K562 (cell line): ENCODE results near the gene VSNL1. TPM values are rescaled to one million over a fixed set of nuclear protein-coding genes. Genes with fewer than 3 reads are reported as not detected.

ENCODE experiments used
- ARID1B ChIP-seq: fragments of 450-650 bp; IDR thresholded peaks from 2 replicates; pipeline ENCODE4 v1.6.1; 2016; ENCODE audit warnings: antibody characterized with exemption, mild to moderate bottlenecking, inconsistent platforms
- CBFB ChIP-seq: sonication (generic); formaldehyde crosslinking; IDR thresholded peaks from 2 replicates; pipeline ENCODE4 v1.4.0; 2020; ENCODE audit warnings: mild to moderate bottlenecking, missing genetic modification reagents
- FOXJ2 ChIP-seq: fragments of 200-800 bp; sonication (Bioruptor generic); IDR thresholded peaks from 2 replicates; pipeline ENCODE4 v1.6.1; 2016; ENCODE audit warnings: missing genetic modification characterization, missing compliant biosample characterization
- NELFE ChIP-seq: IDR thresholded peaks from 2 replicates; pipeline ENCODE4 v1.6.1; 2011; ENCODE audit warnings: mild to moderate bottlenecking; ENCODE audit not compliant: insufficient read depth, insufficient read length
- polyA plus RNA-seq, 8 experiments: library from polyadenylated mRNA; depleted of rRNA in 4 of 8; stranded (reverse) in 5 of 8; unstranded in 3 of 8; fragments of >200 nt; fragmentation: Nextera tagmentation in 2 of 8; fragmentation: Illumina TruSeq in 1 of 8; extraction: Ambion mirVana in 2 of 8; extraction: Trizol in 1 of 8; gene quantifications; 2 replicates each; pipeline versions ENCODE4 v1.2.1 to v1.2.3, GENCODE V29; 2011 to 2014; ENCODE audit warnings: inconsistent platforms in 1 of 8, missing spikeins in 1 of 8
- total RNA-seq, 7 experiments: library from RNA; depleted of rRNA in 6 of 7; stranded (reverse); fragments of >200 nt in 6 of 7; fragmentation: Illumina TruSeq in 2 of 7; extraction: Trizol in 2 of 7; gene quantifications; 2 replicates each; pipeline versions ENCODE4 v1.2.1 to v1.2.3, GENCODE V29; 2011 to 2021; ENCODE audit warnings: low replicate concordance in 1 of 7
- TF ChIP-seq, protein P1 (sequence below): fragments of 250-450 bp; sonication (Bioruptor Pico); IDR thresholded peaks from 2 replicates; pipeline ENCODE4 v1.5.0; 2020; ENCODE audit warnings: mild to moderate bottlenecking
- TF ChIP-seq, protein P2 (sequence below), 2 experiments: fragments of 250-450 bp in 1 of 2; fragments of 450-650 bp in 1 of 2; sonication (Bioruptor Pico) in 1 of 2; IDR thresholded peaks; 2 replicates each; pipeline versions ENCODE4 v1.6.1 to v1.8.0; 2016 to 2021; ENCODE audit warnings: mild to moderate bottlenecking in 2 of 2, moderate library complexity in 2 of 2, missing compliant biosample characterization in 1 of 2, missing genetic modification characterization in 1 of 2
- TF ChIP-seq, protein P3 (sequence below): fragments of 200-800 bp; sonication (Bioruptor generic); IDR thresholded peaks from 2 replicates; pipeline ENCODE4 v1.6.1; 2017; ENCODE audit warnings: missing genetic modification characterization, missing compliant biosample characterization
- TF ChIP-seq, protein P4 (sequence below): sonication (generic); formaldehyde crosslinking; IDR thresholded peaks from 2 replicates; pipeline ENCODE4 v1.8.1; 2023; ENCODE audit warnings: mild to moderate bottlenecking, missing genetic modification reagents, moderate library complexity
- TF ChIP-seq, protein P5 (sequence below): fragments of 450-650 bp; IDR thresholded peaks from 2 replicates; pipeline ENCODE4 v1.6.1; 2016; ENCODE audit warnings: mild to moderate bottlenecking, moderate library complexity

Gene VSNL1
- total and polyA plus RNA-seq, 9 of the 15 experiments (the other 6 are each of a cell fraction or from before 2014, with no cell fraction given): 0.20 TPM; not detected in 8

DNA sequence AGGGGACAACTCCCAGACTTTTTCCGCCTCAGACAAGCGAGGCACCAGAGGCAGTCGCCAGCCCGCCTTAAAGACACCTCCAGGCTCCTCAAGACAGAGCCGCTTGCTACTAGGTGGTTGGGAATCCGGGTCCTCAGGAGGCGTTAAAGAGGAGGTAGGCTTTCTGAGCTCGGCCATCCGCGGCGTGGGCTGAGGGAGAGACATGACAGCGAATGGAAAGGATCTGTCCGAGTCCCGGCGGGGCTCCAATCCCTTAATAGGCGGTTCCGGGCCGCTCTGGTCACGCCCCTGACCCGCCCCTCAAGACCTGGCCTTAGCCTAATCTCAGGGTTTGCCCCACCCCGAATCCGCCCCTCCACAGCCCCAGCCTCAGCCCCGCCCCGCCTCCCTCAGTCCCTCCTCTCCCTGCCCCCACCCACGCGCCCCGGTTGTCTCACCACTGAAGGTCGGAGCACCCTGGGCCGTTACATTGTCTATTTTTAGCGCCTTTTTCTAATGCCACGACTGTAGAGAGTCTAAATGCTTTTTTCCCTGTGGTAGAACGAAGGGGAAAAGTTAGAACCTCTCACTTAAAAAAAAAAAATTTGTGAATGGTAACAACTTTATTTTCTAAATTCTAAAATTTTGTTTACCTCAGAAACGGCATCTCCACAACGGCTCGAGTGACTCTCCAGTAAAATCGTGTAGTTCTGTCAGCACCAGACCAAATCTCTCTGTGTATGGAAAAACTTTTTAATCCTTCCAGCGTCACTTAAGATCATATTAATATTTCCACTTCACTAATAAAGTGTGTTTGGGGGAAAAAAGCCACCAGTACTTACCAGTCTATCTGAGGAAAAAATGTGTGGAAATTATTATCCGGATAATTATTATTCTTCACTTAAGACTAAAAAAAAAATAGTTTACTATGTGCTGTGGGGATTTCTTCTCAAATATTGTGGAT, 22.0 kb upstream of the VSNL1 start, which contains the start of gene RAD51AP2 (continued):
- TF ChIP-seq, protein P1, sequence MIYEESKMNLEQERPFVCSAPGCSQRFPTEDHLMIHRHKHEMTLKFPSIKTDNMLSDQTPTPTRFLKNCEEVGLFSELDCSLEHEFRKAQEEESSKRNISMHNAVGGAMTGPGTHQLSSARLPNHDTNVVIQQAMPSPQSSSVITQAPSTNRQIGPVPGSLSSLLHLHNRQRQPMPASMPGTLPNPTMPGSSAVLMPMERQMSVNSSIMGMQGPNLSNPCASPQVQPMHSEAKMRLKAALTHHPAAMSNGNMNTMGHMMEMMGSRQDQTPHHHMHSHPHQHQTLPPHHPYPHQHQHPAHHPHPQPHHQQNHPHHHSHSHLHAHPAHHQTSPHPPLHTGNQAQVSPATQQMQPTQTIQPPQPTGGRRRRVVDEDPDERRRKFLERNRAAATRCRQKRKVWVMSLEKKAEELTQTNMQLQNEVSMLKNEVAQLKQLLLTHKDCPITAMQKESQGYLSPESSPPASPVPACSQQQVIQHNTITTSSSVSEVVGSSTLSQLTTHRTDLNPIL (CRISPR knock-in tag): no peak
- TF ChIP-seq CBFB (no peak), FOXJ2 (tag) (no peak), ARID1B (no peak), NELFE (no peak)
- TF ChIP-seq, protein P2, sequence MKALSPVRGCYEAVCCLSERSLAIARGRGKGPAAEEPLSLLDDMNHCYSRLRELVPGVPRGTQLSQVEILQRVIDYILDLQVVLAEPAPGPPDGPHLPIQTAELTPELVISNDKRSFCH (CRISPR knock-in tag; IDR thresholded peaks at IDR 0.05): no peak
- TF ChIP-seq, protein P2 (tag; IDR thresholded peaks at IDR 0.05): no peak
- TF ChIP-seq, protein P3, sequence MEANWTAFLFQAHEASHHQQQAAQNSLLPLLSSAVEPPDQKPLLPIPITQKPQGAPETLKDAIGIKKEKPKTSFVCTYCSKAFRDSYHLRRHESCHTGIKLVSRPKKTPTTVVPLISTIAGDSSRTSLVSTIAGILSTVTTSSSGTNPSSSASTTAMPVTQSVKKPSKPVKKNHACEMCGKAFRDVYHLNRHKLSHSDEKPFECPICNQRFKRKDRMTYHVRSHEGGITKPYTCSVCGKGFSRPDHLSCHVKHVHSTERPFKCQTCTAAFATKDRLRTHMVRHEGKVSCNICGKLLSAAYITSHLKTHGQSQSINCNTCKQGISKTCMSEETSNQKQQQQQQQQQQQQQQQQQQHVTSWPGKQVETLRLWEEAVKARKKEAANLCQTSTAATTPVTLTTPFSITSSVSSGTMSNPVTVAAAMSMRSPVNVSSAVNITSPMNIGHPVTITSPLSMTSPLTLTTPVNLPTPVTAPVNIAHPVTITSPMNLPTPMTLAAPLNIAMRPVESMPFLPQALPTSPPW (CRISPR knock-in tag): peak; percentile 86
- TF ChIP-seq, protein P4, sequence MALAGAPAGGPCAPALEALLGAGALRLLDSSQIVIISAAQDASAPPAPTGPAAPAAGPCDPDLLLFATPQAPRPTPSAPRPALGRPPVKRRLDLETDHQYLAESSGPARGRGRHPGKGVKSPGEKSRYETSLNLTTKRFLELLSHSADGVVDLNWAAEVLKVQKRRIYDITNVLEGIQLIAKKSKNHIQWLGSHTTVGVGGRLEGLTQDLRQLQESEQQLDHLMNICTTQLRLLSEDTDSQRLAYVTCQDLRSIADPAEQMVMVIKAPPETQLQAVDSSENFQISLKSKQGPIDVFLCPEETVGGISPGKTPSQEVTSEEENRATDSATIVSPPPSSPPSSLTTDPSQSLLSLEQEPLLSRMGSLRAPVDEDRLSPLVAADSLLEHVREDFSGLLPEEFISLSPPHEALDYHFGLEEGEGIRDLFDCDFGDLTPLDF (CRISPR knock-in tag): no peak
- TF ChIP-seq, protein P5, sequence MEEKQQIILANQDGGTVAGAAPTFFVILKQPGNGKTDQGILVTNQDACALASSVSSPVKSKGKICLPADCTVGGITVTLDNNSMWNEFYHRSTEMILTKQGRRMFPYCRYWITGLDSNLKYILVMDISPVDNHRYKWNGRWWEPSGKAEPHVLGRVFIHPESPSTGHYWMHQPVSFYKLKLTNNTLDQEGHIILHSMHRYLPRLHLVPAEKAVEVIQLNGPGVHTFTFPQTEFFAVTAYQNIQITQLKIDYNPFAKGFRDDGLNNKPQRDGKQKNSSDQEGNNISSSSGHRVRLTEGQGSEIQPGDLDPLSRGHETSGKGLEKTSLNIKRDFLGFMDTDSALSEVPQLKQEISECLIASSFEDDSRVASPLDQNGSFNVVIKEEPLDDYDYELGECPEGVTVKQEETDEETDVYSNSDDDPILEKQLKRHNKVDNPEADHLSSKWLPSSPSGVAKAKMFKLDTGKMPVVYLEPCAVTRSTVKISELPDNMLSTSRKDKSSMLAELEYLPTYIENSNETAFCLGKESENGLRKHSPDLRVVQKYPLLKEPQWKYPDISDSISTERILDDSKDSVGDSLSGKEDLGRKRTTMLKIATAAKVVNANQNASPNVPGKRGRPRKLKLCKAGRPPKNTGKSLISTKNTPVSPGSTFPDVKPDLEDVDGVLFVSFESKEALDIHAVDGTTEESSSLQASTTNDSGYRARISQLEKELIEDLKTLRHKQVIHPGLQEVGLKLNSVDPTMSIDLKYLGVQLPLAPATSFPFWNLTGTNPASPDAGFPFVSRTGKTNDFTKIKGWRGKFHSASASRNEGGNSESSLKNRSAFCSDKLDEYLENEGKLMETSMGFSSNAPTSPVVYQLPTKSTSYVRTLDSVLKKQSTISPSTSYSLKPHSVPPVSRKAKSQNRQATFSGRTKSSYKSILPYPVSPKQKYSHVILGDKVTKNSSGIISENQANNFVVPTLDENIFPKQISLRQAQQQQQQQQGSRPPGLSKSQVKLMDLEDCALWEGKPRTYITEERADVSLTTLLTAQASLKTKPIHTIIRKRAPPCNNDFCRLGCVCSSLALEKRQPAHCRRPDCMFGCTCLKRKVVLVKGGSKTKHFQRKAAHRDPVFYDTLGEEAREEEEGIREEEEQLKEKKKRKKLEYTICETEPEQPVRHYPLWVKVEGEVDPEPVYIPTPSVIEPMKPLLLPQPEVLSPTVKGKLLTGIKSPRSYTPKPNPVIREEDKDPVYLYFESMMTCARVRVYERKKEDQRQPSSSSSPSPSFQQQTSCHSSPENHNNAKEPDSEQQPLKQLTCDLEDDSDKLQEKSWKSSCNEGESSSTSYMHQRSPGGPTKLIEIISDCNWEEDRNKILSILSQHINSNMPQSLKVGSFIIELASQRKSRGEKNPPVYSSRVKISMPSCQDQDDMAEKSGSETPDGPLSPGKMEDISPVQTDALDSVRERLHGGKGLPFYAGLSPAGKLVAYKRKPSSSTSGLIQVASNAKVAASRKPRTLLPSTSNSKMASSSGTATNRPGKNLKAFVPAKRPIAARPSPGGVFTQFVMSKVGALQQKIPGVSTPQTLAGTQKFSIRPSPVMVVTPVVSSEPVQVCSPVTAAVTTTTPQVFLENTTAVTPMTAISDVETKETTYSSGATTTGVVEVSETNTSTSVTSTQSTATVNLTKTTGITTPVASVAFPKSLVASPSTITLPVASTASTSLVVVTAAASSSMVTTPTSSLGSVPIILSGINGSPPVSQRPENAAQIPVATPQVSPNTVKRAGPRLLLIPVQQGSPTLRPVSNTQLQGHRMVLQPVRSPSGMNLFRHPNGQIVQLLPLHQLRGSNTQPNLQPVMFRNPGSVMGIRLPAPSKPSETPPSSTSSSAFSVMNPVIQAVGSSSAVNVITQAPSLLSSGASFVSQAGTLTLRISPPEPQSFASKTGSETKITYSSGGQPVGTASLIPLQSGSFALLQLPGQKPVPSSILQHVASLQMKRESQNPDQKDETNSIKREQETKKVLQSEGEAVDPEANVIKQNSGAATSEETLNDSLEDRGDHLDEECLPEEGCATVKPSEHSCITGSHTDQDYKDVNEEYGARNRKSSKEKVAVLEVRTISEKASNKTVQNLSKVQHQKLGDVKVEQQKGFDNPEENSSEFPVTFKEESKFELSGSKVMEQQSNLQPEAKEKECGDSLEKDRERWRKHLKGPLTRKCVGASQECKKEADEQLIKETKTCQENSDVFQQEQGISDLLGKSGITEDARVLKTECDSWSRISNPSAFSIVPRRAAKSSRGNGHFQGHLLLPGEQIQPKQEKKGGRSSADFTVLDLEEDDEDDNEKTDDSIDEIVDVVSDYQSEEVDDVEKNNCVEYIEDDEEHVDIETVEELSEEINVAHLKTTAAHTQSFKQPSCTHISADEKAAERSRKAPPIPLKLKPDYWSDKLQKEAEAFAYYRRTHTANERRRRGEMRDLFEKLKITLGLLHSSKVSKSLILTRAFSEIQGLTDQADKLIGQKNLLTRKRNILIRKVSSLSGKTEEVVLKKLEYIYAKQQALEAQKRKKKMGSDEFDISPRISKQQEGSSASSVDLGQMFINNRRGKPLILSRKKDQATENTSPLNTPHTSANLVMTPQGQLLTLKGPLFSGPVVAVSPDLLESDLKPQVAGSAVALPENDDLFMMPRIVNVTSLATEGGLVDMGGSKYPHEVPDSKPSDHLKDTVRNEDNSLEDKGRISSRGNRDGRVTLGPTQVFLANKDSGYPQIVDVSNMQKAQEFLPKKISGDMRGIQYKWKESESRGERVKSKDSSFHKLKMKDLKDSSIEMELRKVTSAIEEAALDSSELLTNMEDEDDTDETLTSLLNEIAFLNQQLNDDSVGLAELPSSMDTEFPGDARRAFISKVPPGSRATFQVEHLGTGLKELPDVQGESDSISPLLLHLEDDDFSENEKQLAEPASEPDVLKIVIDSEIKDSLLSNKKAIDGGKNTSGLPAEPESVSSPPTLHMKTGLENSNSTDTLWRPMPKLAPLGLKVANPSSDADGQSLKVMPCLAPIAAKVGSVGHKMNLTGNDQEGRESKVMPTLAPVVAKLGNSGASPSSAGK: peak; percentile 17
